ENCODE measurements around the gene ATP5ME.

Gene ATP5ME

DNA sequence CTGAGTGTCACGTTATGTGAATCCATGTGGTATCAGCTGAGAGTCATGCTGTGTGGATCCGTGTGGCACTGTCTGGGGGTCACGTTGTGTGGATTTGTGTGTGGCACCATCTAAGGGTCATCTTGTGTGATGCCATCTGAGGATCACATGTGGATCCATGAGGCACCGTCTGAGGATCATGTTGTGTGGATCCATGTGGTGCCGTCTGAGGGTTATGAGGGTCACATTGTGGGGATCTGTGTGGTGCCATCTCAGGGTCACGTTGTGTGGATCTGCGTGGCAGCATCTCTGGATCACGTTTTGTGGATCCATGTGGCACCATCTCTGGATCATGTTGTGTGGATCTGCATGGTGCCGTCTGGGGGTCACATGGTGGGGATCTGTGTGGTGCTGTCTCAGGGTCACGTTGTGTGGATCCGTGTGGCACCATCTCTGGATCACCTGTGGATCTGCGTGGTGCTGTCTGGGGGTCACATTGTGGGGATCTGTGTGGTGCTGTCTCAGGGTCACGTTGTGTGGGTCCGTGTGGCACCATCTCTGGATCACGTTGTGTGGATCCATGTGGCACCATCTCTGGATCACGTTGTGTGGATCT is 41.8 kb downstream of the ATP5ME start:
- no peak for DNase-seq

DNA sequence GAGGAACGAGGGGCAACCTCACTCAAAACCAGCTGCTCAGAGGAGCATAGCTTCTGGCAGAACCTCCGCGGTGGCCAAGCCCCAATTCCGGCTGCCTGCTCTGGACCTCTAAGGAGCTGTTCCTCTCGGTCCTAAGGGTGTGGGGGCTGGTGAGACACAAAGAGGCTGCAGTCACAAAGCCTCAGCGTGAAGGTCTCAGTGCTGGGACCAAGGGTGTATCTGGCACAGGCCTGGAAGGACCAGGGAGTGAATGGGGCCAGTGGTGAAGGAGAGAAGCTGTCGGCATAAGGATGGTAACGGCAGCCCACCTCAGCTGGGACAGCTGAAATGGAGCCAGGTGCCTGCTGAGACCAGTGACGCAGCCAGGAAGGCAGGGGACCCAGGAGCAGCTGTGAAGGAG is 43.4 kb downstream of the ATP5ME start:
- DNase-seq: no peak

DNA sequence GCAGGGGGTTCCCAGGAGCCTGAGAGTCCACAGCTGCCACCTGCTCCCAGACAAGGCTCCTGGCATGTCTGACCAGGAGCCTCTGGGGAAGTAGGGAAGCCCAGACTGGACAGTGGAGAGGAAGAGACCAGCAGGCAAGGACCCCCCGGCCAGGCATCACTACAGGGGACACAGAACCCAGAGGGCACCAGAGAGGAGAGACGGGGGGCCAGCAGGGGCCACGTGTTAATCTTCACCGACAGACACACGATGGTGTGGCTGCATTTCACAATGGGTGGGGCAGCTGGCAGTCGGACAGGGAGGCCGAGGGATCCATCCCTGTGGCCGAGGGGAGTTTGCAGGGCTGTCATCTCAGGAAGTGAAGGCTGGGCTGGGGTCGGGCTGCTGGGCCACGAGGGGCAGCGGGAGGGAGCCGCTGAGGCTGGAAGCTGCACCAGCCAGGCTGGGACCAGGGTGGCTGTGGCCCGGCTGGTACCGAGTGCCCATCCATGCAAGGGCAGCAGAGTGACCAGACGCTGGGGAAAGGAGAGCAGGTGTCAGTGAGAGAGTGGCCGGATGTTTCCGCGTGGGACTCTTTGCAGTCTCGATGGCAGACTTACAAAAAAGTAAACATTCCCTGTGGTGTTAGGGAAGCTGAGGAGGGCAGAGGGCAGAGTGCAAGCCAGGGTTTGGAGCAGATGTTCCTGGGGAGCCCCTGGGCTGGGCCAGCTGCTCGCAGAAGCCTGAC is 44.0 kb downstream of the ATP5ME start:
- no peak for DNase-seq

- DNase-seq: no peak
Observed at GRCh38 chr4:629636-629914, 44.5 kb downstream of the ATP5ME start.

DNA sequence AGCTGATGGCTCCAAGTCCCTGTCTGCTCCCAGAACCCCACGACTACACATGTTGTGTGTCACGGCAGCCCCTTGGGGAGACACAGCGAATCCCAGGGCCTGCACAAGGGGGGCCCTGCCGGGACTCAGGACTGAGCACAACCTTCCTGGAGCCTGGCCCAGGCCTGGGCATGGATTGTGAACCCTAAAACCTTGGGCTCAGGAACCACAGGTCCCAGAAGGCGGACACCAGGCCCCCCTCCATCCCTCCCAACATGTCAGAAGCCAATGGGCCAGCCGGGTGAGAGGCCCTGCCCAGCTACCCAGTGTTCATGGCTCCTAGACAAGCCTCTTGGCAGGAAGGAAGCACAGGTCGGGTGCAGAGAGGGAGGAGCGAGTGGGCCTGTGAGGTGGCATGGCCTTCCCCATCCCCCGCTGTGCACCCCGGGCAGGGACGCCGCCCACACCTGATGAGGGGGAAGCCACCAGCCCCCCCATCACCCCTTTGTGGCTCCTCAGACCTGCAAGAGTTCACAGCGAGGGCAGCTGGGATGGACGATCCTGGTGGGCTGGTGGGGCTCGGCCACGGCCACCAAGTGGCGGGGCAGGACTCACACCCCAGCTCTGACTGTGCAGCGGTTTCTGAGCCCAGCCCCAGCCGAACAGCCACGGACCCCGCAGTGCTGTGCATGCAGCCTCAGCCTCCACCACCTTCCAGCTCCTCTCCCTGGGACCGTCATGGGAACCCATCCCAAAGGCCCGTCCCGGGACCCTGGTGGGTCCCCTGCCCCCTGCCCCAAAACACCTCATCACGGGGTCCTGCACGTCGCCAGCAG is 45.0 kb downstream of the ATP5ME start:
- no peak for DNase-seq

GRCh38 chr4:628311-628741 is 45.8 kb downstream of the ATP5ME start:
- no peak for DNase-seq

GRCh38 chr4:627347-628125 is 46.5 kb downstream of the ATP5ME start:
- no peak for DNase-seq

DNA sequence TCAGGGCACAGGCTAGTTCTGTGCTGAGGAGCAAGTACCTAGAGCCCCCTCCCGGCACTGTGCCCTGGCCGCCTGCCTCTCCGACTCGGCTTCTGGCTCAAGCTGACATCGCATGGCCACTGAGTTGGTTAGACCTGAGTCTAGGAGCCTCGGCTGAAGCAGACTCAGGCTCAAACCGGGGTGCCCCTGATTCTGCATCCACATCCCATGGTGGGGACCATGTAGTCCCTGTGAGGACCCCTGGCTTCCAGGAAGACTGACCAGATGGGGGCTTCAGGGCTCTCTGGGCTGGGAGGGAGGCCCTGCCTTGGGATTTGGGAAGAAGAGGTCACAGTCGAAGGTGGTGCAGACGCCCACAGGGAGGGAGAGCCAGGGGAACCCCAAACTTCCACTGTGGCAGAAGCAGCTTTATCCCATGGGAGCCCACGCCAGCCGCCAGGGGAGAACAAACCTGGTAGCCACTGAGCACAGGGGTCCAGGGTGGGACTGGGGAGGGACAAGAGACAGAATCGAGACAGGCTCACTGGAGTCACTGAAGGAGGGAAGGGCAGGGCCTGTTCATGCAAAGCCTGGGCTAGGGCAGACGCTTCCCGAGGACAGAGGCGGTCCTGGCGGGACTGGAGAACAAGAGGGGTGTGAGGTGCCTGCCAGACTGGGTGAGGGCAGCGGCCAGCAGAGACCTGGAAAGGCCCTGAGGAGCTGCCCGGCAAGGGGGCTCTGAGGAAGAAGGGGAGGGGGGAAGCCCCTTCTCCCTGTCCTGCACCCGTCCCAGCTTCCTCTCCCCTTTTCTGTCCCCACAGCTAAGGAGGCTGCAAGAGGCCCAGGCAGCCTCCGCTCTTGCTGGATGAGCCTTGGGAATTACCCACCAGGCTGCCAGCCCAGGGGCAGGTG is 47.6 kb downstream of the ATP5ME start:
- DNase-seq: no peak

DNA sequence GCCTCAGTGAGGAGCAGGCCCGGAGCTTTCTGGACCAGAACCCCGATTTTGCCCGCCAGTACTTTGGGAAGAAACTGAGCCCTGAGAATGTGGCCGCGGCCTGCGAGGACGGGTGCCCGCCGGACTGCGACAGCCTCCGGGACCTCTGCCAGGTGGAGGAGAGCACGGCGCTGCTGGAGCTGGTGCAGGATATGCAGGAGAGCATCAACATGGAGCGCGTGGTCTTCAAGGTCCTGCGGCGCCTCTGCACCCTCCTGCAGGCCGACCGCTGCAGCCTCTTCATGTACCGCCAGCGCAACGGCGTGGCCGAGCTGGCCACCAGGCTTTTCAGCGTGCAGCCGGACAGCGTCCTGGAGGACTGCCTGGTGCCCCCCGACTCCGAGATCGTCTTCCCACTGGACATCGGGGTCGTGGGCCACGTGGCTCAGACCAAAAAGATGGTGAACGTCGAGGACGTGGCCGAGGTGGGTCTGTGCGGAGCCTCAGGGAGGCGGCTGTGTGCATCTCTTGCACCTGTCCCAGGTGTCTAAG is 48.4 kb downstream of the ATP5ME start:
- no peak for DNase-seq

- DNase-seq: no peak
Observed at GRCh38 chr4:624705-625590, 49.1 kb downstream of the ATP5ME start, which contains the start of gene PDE6B. Gene PDE6B, plus strand, starts transcription at chr4:625573. Its CDS starts 54 bp downstream, at chr4:625627.

DNA sequence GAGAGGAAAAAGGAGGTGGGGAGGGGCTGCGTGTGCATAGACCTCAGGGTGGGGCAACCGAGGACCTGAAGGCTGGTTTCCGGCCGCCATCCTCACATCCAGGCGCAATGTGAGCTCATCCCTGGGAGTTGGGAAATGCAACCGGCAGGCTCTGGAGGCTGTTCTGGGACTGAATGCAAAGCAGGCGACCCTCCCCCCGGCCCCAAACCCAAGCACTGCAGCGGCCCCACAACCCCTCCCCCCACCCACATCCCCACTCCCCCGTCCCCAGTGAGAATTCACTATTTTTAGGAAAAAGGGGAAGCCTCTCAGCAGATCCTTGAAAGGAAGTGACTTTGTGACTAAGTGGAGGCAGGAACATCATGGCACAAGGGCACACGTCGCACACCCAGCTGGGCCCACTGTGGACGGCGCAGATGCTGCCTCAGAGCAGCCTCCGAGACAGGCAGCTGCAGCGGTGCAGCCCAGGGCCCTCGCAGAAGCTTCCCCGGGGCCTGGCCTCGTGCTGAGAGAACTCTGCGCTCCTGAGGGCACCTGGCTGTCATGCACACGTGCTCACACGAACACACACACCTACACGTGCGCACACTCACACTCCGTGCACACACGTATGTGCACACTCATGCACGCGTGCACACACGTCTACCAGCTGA is 50.0 kb downstream of the ATP5ME start:
- no peak for DNase-seq

- no peak for DNase-seq
Observed at GRCh38 chr4:622996-623913, 50.8 kb downstream of the ATP5ME start.

Data from stimulated activated CD4-positive, alpha-beta T cell treated with anti-CD3 and anti-CD28 coated beads, Interleukin-2, amount 100 ng/mL, for 48 hours (primary cell).